GM13976 (cell line): ENCODE measurements around the gene HDHD3.

Experiments
- DNase-seq: peaks from one replicate; pipeline ENCODE4 v3.0.0; 2012; ENCODE audit warnings: low spot score
- in situ Hi-C: fragments of 300-500 bp; cut with MboI; formaldehyde crosslinking; loops from one replicate; pipeline ENCODE4 v1.12.0; 2022; ENCODE audit warnings: low sequenced_read_pairs, mixed read lengths, inconsistent platforms; ENCODE audit not compliant: unreplicated experiment
- TF ChIP-seq, protein P1 (sequence below): IDR thresholded peaks from 2 replicates; pipeline ENCODE4 v1.5.1; 2012; ENCODE audit warnings: borderline replicate concordance, mild to moderate bottlenecking; ENCODE audit not compliant: insufficient read depth; ENCODE audit errors: extremely low read depth, missing control alignments, control extremely low read depth

The HDHD3 gene

DNA sequence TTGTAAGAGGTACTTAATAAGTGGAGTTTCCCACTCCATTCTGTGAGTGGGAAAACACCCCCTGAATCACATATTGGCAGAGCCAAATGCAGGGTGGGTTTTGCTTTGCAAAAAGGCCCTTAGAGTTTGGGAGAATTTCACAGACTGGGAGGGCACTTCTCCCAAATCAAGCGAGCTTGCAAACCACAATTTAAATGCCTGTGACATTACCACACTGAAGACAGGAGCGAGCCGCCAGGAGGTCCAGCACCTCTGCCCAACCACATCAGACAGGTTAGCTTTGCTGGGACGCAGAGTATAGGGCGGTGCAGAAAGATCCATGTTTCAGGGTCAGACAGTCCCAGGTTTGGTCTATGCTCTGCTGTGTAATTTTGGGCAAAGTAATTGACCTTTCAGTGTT is 22.0 kb upstream of the HDHD3 start:
- DNase-seq, result no peak
- in situ Hi-C loops, result no loop called here
- TF ChIP-seq, protein P1, sequence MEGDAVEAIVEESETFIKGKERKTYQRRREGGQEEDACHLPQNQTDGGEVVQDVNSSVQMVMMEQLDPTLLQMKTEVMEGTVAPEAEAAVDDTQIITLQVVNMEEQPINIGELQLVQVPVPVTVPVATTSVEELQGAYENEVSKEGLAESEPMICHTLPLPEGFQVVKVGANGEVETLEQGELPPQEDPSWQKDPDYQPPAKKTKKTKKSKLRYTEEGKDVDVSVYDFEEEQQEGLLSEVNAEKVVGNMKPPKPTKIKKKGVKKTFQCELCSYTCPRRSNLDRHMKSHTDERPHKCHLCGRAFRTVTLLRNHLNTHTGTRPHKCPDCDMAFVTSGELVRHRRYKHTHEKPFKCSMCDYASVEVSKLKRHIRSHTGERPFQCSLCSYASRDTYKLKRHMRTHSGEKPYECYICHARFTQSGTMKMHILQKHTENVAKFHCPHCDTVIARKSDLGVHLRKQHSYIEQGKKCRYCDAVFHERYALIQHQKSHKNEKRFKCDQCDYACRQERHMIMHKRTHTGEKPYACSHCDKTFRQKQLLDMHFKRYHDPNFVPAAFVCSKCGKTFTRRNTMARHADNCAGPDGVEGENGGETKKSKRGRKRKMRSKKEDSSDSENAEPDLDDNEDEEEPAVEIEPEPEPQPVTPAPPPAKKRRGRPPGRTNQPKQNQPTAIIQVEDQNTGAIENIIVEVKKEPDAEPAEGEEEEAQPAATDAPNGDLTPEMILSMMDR, result no peak

DNA sequence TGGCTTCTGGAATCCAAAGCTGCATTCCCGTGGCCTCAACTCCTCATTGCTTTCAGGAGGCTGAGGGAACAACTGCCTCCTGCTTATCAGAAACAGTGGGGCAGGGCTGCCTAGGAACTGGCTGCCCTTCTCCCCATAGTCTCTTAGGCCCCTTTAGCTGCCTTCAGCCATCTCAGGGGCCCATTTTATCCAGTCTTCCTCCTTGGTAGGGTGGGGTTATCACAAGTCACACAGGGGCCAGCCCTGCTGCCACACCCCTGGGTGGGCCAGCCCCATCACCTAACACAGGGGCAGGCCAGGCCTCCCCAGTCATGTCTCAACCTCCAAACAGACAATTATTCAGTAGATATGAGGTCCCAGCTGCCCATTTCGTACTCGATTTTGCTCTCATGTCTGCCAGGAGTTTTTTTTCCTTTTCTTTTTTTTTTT is 20.4 kb upstream of the HDHD3 start:
- DNase-seq, result no peak
- TF ChIP-seq, protein P1, result no peak
- in situ Hi-C loops, result no loop called here

DNA sequence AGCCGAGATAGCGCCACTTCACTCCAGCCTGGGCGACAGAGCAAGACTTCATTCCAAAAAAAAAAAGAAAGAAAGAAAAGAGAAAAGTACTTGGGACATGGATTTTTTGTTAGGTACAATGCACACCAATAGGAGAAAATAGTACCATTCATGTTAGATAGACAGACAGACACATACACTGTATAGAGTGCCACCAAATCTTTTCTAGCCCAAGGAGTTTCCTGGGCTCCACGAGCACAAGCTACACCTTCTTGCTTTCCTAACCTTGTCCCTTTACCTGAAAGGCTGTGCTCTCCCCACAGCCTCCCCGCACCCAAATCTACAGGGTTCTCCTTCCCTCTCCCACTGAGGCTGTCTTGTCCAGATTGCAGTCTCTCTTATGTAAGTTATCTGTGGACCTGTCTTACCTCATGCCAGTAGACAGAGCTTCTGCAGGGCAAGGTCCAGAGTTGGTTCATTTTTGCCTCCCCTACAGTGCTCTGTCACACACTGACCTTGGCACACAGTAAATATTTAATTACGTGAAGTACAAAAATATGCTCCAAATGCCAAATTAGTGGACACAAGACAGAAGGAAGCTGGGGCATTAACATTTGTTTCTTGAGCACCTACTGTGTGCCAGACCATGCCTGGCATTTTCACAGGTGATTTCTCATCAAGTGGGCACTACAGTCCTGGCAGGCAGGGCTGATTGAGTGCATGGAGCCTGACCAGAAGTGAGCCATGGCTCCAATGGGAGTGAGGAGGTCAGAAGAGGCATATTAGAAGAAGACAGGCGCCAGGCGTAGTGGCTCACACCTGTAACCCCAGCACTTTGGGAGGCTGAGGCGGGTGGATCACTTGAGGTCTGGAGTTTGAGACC is 18.4 kb upstream of the HDHD3 start:
- DNase-seq, result peak; percentile 16
- in situ Hi-C loops, result no loop called here
- TF ChIP-seq, protein P1, result no peak

DNA sequence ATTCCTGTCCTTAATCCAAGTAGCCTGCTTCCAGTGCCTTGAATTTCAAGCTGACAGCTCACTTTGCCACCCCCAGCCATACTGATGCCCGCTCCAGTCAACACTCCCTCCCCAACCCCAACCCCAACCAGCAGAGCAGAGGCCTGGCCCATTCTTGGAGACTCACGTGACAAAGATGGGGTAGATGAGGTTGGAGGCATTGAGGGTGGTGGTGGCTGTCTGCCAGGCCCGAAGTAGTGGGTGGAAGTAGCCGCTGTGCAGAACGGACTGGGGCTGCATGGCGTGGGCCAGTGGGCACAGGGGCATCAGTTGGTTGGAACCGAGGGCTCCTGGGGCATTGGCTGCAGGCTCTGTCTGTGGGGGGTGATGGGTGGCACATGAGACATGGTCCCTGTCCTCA is 16.5 kb upstream of the HDHD3 start:
- TF ChIP-seq, protein P1, result no peak
- no peak for DNase-seq
- in situ Hi-C loops, result no loop called here

DNA sequence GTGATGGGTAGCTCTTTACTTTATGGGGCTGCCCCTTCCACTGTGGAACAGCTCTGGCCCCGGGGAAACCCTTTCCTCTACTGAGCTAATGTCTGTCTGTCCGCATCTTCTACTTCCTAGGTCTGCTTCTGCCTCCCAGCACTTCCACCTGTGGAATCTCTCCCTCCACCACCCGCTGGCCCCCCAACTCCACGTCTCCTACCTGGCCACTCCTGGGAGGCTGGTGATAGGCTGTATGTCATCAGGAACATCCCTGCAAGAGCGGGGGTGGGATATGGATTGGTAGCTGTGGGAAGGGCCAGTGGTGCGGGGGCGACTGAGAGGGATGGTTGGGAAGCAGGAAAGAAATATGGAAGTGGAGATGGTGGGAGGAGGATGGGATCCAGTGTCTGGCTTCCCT is 15.1 kb upstream of the HDHD3 start:
- peak; percentile 4 for DNase-seq
- in situ Hi-C loops, result no loop called here
- TF ChIP-seq, protein P1, result no peak

DNA sequence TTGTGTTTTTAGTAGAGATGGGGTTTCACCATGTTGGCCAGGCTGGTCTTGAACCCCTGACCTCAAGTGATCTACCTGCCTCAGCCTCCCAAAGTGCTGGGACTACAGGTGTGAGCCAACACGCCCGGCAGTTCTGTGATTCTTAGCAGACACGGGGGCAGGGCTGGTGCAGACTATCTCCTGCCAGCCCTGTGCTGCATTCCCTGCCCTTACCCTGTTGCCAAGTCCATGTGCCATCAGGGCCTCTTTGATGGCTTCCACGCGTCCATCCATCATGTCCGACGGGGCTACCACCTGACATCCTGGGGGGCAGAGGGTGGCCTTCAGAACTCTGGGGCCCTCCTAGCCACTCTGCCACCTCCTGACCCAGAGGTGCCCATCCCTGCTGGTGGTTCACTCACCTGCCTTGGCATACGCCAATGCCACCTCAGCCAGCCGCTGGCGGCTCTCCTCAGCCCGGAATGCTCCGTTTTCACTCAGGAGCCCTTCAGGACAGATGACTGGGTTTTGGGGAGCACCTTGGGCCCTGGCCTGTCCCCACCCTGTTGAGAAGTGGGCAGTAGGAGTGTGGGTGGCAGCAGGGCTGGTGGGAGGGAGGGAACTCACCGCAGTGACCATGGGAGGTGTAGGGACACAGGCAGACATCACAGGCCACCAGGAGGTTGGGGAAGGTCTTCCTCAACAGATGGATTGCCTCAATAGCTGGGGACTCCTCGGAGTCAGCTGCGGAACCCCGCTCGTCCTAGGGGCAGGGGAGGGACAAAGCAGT is 13.6 kb upstream of the HDHD3 start:
- TF ChIP-seq, protein P1, result no peak
- DNase-seq, result peak; percentile 17
- in situ Hi-C loops, result no loop called here
